Stimulated activated CD8-positive, alpha-beta memory T cell treated with anti-CD3 and anti-CD28 coated beads, Interleukin-2, amount 100 ng/mL, for 1 hour (primary cell): ENCODE results near the gene PERM1.
"Not testable (repeated sequence)": the region's sequence is repeated elsewhere in the genome, so short reads cannot be mapped to it uniquely, and the experiment has no call there.

Experiments
- DNase-seq, 2 donors: peaks; one replicate each; pipeline ENCODE4 v3.0.0-alpha.2; 2020; ENCODE audit warnings: low read depth in 2 of 2

The PERM1 gene

GRCh38 chr1:978835-979743, 2.8 kb downstream of the PERM1 start:
- DNase-seq: no peak

GRCh38 chr1:978069-978834, 3.6 kb downstream of the PERM1 start:
- no peak for DNase-seq

- DNase-seq: not testable (repeated sequence)
Measured at GRCh38 chr1:976791-977190, 5.1 kb downstream of the PERM1 start.

- DNase-seq: peak; percentile 36 to 47
Measured at GRCh38 chr1:975896-976683, 5.8 kb downstream of the PERM1 start.

GRCh38 chr1:975365-975764, 6.5 kb downstream of the PERM1 start:
- DNase-seq: no peak

- no peak for DNase-seq
Measured at GRCh38 chr1:974687-975328, 7.1 kb downstream of the PERM1 start.

- DNase-seq: no peak
Measured at GRCh38 chr1:974293-974640, 7.6 kb downstream of the PERM1 start.

- DNase-seq: no peak
Measured at GRCh38 chr1:973459-974292, 8.2 kb downstream of the PERM1 start.

GRCh38 chr1:972726-973458, 9.0 kb downstream of the PERM1 start:
- no peak for DNase-seq

- DNase-seq: no peak
Measured at GRCh38 chr1:971751-972506, 10.0 kb downstream of the PERM1 start.

- no peak for DNase-seq
Measured at GRCh38 chr1:970973-971730, 10.7 kb downstream of the PERM1 start.

GRCh38 chr1:970242-970972, 11.5 kb downstream of the PERM1 start:
- no peak for DNase-seq

- DNase-seq: no peak
Measured at GRCh38 chr1:969260-969855, 12.5 kb downstream of the PERM1 start.

GRCh38 chr1:967466-968343, 14.2 kb downstream of the PERM1 start:
- DNase-seq: no peak

GRCh38 chr1:966704-967300, 15.1 kb downstream of the PERM1 start:
- peak; percentile 59 to 75 for DNase-seq

- no peak for DNase-seq
Measured at GRCh38 chr1:966135-966703, 15.7 kb downstream of the PERM1 start, which contains the start of gene PLEKHN1. Gene PLEKHN1 (plus strand): TSS chr1:966482. CDS start chr1:966532, 50 bp downstream.
